Ureter (tissue), 1 donor: ENCODE measurements around the gene ESM1. TPM values are rescaled to one million over a fixed set of nuclear protein-coding genes. Genes with fewer than 3 reads are reported as not detected.

ENCODE experiments used
- DNase-seq: peaks from one replicate; pipeline ENCODE4 v3.0.0-alpha.2; 2020; ENCODE audit warnings: low spot score
- total RNA-seq: library from RNA; stranded (reverse); gene quantifications from one replicate; pipeline ENCODE4 v1.2.4, GENCODE V29; 2023
- donor health status: DM: yes; HTN: yes; CAD: no.

ESM1 gene
- total RNA-seq, 1 donor from 2014 or later = not detected

- no peak for DNase-seq
These were observed 869 bp upstream of the ESM1 start for GRCh38 chr5:54986269-54986654.

GRCh38 chr5:54981928-54982327, 3.5 kb downstream of the ESM1 start:
- no peak for DNase-seq

GRCh38 chr5:54975701-54976100, 9.7 kb downstream of the ESM1 start:
- DNase-seq = no peak

GRCh38 chr5:54969856-54970828, 15.3 kb downstream of the ESM1 start:
- DNase-seq = no peak

GRCh38 chr5:54969242-54969641, 16.2 kb downstream of the ESM1 start:
- no peak for DNase-seq

GRCh38 chr5:54965806-54966205, 19.6 kb downstream of the ESM1 start:
- DNase-seq = no peak

DNA sequence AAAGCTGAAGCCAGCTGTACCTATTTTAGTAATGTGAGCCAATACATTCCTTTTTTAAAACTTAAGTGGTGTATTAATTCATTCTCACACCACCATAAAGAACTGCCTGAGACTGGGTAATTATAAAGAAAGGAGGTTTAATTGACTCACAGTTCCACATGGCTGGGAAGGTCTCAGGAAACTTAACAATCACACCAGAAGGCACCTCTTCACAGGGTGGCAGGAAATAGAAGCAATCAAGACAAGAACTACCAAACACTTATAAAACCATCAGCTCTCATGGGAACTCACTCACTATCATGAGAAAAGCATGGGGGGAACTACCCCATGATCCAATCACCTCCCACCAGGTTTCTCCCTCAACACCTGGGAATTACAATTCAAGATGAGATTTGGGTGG, 21.0 kb downstream of the ESM1 start:
- no peak for DNase-seq

- no peak for DNase-seq
These were observed 25.5 kb downstream of the ESM1 start for GRCh38 chr5:54959673-54960418.

DNA sequence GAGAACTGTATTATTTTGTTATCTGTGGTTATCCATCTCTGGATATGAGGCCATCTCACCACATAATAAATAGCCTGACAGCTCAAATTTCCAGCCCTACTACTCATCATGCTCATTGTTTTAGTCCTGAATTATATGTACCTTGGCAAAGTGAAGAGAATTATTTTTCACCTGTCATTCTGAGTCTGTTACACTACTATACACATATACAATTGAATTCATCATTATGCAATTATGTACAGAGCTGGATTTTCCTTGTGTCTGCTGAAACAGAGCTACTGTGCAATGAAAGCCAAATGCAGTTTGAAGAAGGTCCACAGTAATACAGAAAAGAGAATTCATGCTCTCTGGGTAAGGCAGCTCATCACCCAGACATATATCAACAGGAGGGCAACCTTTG, 28.5 kb downstream of the ESM1 start:
- DNase-seq = no peak

GRCh38 chr5:54947187-54947586, 38.2 kb downstream of the ESM1 start:
- DNase-seq = no peak

GRCh38 chr5:54946306-54946819, 39.0 kb downstream of the ESM1 start:
- no peak for DNase-seq

- DNase-seq = no peak
These were observed 41.0 kb downstream of the ESM1 start for GRCh38 chr5:54944364-54944763.

GRCh38 chr5:54942064-54942778, 43.2 kb downstream of the ESM1 start:
- DNase-seq = no peak

- no peak for DNase-seq
These were observed 49.2 kb downstream of the ESM1 start for GRCh38 chr5:54936201-54936600.

GRCh38 chr5:54932789-54933188, 52.6 kb downstream of the ESM1 start:
- no peak for DNase-seq

DNA sequence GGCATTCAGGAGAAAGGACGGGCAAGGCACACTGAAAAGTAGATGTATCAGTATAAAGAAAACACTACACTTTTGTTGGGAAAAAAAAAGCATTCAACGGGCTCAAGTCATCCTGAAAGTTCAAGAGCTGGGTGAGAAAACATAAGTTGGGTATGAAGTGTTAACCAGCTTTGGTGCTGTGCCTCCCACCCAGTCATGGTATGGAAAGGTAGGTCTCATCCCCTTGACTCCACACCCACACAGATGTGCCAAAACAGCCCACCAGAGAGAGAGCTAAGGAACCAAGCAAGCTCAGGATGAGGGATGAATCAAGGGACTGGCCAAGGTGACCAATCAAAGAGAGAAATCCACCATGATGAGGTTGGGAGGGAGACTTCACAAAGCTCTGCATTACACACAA, 54.7 kb downstream of the ESM1 start:
- no peak for DNase-seq

Other genes with a start within 250 kb of the ESM1 start
- gene GZMK, start 38.7 kb upstream of the ESM1 start, total RNA-seq = 0.49 TPM
- 2.1 TPM for gene GZMA, start 117.1 kb upstream of the ESM1 start, total RNA-seq
- gene GPX8, start 174.6 kb upstream of the ESM1 start, total RNA-seq = 20.2 TPM
- not detected for gene CDC20B, start 187.6 kb upstream of the ESM1 start, total RNA-seq
- 2.7 TPM for gene MCIDAS, start 241.7 kb upstream of the ESM1 start, total RNA-seq
- gene CCNO, start 248.0 kb upstream of the ESM1 start, total RNA-seq = 16.5 TPM